Thymus (tissue), 11 donors: ENCODE data around the gene DGAT2. TPM values are rescaled to one million over a fixed set of nuclear protein-coding genes. Genes with fewer than 3 reads are reported as not detected.

Experiments
- DNase-seq, 9 donors: peaks; one replicate each; pipeline ENCODE4 v3.0.0-alpha.2; 2013; ENCODE audit warnings: low spot score in 9 of 9, low read depth in 6 of 9, missing footprints in 1 of 9
- H3K27ac ChIP-seq, 2 donors: one replicate each; pipeline ENCODE4 v1.5.1; 2013; ENCODE audit warnings: control low read depth in 1 of 2, low read depth in 1 of 2, low read length in 1 of 2, mild to moderate bottlenecking in 1 of 2, moderate library complexity in 1 of 2
- H3K27me3 ChIP-seq, 2 donors: one replicate each; pipeline ENCODE4 v1.5.1; 2013; ENCODE audit warnings: low read length in 1 of 2; ENCODE audit not compliant: control insufficient read depth in 2 of 2, insufficient read depth in 1 of 2
- H3K36me3 ChIP-seq, 2 donors: one replicate each; pipeline ENCODE4 v1.5.1; 2013; ENCODE audit warnings: low read length in 1 of 2, mild to moderate bottlenecking in 1 of 2, moderate library complexity in 1 of 2; ENCODE audit not compliant: control insufficient read depth in 2 of 2, insufficient read depth in 2 of 2
- H3K4me1 ChIP-seq, 2 donors: one replicate each; pipeline ENCODE4 v1.5.1; 2013; ENCODE audit warnings: low read length in 2 of 2; ENCODE audit not compliant: control insufficient read depth in 2 of 2, insufficient read depth in 2 of 2
- H3K4me3 ChIP-seq, 2 donors: one replicate each; pipeline ENCODE4 v1.5.1; 2013; ENCODE audit warnings: low read length in 2 of 2, control low read depth in 1 of 2, mild to moderate bottlenecking in 1 of 2
- H3K9me3 ChIP-seq, 2 donors: one replicate each; pipeline ENCODE4 v1.5.1; 2013; ENCODE audit warnings: low read length in 1 of 2, mild to moderate bottlenecking in 1 of 2; ENCODE audit not compliant: control insufficient read depth in 2 of 2, insufficient read depth in 1 of 2
- WGBS: extraction: QIAGEN DNeasy Blood & Tissue Kit; methylation state at CpG from one replicate; pipeline ENCODE4 v1.1.7; 2013; 5-methylcytosine and 5-hydroxymethylcytosine counted together
- polyA plus RNA-seq: library from polyadenylated mRNA; stranded (reverse); fragments of 200-250 nt; gene quantifications from one replicate; pipeline ENCODE4 v1.2.3, GENCODE V29; 2013
- total RNA-seq: library from RNA; stranded (reverse); fragments of 120-200 nt; gene quantifications from one replicate; pipeline ENCODE4 v1.2.4, GENCODE V29; 2013
- donor health status: healthy.

DGAT2 gene
- total and polyA plus RNA-seq, 2 donors, result 5.3 to 8.5 TPM

GRCh38 chr11:75771646-75772410 lies 3.2 kb downstream of the DGAT2 start:
- 94% methylated on average over 6 of the region's 6 CpGs for WGBS
- Histone ChIP-seq H3K9me3 (no peaks in the 10 kb centered on the region), H3K27me3 (peaks cover 31 to 41% of the 10 kb centered on the region in 2 donors), H3K4me3 (no peak overlapping the region), H3K27ac (no peak overlapping the region), H3K4me1 (peaks cover 8 to 17% of the 10 kb centered on the region in 2 donors), H3K36me3 (no peaks in the 10 kb centered on the region)
- DNase-seq, result no peak

DNA sequence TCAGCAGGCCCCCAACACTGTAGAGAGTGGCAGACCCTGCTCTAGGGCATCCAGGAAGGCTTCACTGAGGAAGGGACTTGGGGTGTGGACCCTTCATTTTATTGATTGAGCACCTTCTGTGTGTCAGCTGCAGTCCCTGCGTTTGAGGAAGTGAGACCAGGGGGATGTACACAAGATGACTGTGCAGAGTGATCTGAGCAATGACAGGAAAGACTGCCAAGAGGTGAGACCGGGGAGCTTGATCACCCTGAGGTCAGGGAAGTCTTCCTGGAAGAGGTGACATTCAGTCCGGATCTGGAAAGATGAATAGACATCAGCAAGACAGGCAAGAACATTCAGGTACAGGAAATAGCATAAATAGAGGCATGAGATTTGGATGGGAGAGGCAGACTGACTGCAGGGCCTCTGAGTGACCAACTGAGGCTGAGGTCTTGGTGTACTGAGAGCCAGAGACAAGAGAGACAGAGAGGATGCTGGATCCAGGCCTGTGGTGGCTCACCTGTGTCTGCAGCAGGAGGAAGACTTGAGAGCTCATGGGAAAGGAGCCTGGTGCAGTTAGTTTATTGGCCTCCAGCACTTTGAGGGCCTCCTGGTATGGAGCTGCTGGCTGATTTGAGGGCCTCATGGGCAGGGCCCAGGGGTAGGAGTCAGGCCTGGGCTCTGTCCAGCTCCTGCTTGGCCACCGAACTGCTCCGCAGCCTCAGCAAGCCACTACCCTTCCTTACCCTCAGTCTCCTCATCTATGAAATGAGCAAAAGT lies 5.2 kb downstream of the DGAT2 start:
- peak in 1 of 9 donors; percentile 24 for DNase-seq
- H3K27ac ChIP-seq, result no peak overlapping the region
- no peaks in the 10 kb centered on the region for H3K36me3 ChIP-seq
- 47% methylated on average over 5 of the region's 5 CpGs for WGBS
- H3K4me3 ChIP-seq, result no peak overlapping the region
- H3K4me1 ChIP-seq, result peaks cover 3 to 6% of the 10 kb centered on the region in 2 donors
- H3K27me3 ChIP-seq, result peaks cover 21 to 26% of the 10 kb centered on the region in 2 donors
- H3K9me3 ChIP-seq, result no peaks in the 10 kb centered on the region

DNA sequence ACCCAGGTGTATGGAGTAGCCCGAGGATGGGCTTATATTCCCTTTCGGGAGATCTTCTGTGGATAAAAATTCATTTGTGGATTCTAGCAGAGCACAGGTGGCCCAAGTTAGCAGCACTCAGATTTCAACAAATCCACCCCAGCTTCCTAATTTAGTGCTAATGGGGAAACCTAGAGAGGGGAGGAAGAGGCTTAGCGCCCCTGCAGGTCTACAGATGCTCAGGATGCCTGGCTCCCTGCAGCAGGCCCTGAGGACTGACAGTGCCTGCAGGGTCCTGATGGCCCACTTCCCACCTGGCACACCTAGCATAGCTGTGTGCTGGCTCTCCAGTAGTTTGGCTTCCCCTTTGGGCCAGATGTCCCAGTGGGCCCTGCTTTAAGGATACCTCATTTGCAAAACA lies 6.5 kb downstream of the DGAT2 start:
- Histone ChIP-seq H3K27me3 (peaks cover 11 to 13% of the 10 kb centered on the region in 2 donors), H3K27ac (no peak overlapping the region), H3K4me3 (no peak overlapping the region), H3K9me3 (no peaks in the 10 kb centered on the region), H3K36me3 (no peaks in the 10 kb centered on the region), H3K4me1 (no peaks in the 10 kb centered on the region)
- no peak for DNase-seq
- 97% methylated on average over 3 of the region's 3 CpGs for WGBS

DNA sequence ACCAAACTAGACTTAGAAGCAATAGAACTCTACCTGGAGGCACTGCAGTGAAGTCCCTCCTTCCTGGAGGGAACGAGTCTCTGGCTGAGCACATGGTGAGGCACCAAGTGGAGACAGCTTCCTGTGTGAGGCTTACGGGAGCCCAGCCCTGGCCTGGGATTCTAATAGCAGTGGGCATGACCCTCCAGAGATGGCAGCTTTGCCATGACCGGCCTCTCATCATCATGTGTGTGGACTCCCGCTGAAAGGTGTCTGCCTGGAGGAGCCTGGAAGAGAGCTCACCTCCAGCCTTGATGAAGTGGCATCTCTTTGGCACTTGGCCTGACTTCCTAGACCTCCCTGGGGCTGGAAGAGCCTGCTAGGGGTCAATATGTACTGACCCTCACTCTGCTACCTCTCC lies 8.0 kb downstream of the DGAT2 start:
- Histone ChIP-seq H3K4me1 (no peaks in the 10 kb centered on the region), H3K27ac (no peak overlapping the region), H3K9me3 (no peaks in the 10 kb centered on the region), H3K36me3 (no peaks in the 10 kb centered on the region), H3K4me3 (no peak overlapping the region), H3K27me3 (no peaks in the 10 kb centered on the region)
- DNase-seq, result no peak
- 98% methylated on average over 4 of the region's 4 CpGs for WGBS

DNA sequence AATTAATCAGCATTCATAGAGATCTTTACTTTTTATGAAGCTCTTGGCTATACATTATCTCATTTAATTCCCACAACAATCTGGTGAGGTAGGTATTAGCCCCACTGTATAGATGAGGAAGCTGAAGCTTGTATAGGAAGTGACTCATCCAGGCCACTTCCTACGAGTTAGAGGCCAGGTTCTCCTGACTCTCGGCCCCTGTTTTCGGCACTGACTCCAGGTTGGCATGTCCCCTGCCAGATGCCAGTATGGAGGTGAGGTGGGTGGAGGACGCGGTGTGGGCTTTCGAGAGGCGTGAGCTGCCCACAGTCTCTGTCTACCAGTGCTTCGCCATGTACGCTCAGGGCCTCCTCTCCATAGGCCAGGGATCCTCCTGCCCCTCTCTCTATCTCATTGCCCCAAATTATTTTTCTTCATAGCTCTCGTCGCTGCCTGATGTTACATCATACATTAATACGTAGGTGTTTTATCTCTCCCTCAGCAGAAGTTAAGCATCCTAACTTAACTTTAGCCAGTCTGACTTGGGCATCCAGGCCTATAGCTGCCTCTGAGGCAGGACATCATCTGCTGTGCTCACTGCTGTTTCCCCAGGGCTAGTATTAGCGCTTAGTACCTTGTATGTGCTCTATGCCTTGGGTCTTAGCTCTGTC lies 9.0 kb downstream of the DGAT2 start:
- Histone ChIP-seq H3K4me3 (no peak overlapping the region), H3K4me1 (no peaks in the 10 kb centered on the region), H3K27ac (no peak overlapping the region), H3K9me3 (no peaks in the 10 kb centered on the region), H3K36me3 (no peaks in the 10 kb centered on the region), H3K27me3 (no peaks in the 10 kb centered on the region)
- 88% methylated on average over 13 of the region's 13 CpGs for WGBS
- no peak for DNase-seq

GRCh38 chr11:75778962-75779361 lies 10.4 kb downstream of the DGAT2 start:
- H3K27me3 ChIP-seq, result no peaks in the 10 kb centered on the region
- no peaks in the 10 kb centered on the region for H3K36me3 ChIP-seq
- H3K27ac ChIP-seq, result no peak overlapping the region
- no peak for DNase-seq
- H3K9me3 ChIP-seq, result no peaks in the 10 kb centered on the region
- no peak overlapping the region for H3K4me3 ChIP-seq
- peaks cover 0 to 5% of the 10 kb centered on the region in 2 donors for H3K4me1 ChIP-seq
- WGBS, result 93% methylated on average over 5 of the region's 5 CpGs

GRCh38 chr11:75779960-75780359 lies 11.4 kb downstream of the DGAT2 start:
- H3K9me3 ChIP-seq, result no peaks in the 10 kb centered on the region
- H3K36me3 ChIP-seq, result no peaks in the 10 kb centered on the region
- no peak for DNase-seq
- no peaks in the 10 kb centered on the region for H3K27me3 ChIP-seq
- WGBS, result 52% methylated on average over 2 of the region's 2 CpGs
- peaks cover 0 to 5% of the 10 kb centered on the region in 2 donors for H3K4me1 ChIP-seq
- no peak overlapping the region for H3K27ac ChIP-seq
- H3K4me3 ChIP-seq, result no peak overlapping the region

DNA sequence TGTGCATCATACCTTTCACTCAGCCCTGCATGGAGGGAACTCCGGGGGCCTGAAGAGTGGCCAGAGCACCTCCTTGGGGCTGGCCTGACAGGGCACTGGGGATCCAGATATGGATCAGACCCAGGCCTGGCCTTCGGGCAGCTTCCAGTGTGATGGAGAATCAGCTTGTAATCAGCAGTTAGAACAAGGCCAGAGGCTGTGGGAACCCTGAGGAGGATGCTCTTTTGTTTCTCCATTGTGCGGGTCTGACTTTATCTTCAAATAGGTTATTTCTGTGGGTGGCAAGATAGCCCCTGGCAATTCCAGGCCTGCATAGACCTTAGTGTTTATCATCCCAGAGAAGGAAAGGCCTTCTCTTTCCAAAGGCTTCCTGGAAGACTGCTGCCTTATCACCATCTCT lies 12.3 kb downstream of the DGAT2 start:
- no peaks in the 10 kb centered on the region for H3K27me3 ChIP-seq
- peaks cover 0 to 5% of the 10 kb centered on the region in 2 donors for H3K4me1 ChIP-seq
- H3K4me3 ChIP-seq, result no peak overlapping the region
- H3K36me3 ChIP-seq, result no peaks in the 10 kb centered on the region
- DNase-seq, result no peak
- H3K9me3 ChIP-seq, result no peaks in the 10 kb centered on the region
- 98% methylated on average over 3 of the region's 3 CpGs for WGBS
- no peak overlapping the region for H3K27ac ChIP-seq

DNA sequence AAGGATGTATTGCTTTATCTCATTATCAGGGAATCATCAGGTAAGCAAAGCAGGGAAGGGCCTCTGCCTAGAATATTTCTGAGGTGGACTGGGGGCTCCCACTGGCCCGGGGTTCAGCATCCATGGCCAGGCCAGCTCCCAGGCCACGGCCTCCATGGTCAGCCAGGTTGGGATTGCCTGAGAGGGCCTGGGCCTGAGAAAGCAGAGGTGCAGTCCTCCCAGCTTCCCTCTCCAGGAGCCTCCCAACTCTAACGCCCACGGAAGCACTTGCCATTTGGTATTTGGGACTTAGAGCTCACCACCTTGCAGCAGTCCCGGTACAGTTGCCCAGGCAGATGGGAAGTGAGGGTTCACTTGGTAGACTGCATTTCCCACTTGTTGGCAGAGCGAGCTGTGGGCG lies 12.7 kb downstream of the DGAT2 start:
- DNase-seq, result no peak
- H3K27me3 ChIP-seq, result no peaks in the 10 kb centered on the region
- 99% methylated on average over 7 of the region's 7 CpGs for WGBS
- no peak overlapping the region for H3K27ac ChIP-seq
- H3K9me3 ChIP-seq, result no peaks in the 10 kb centered on the region
- H3K4me3 ChIP-seq, result no peak overlapping the region
- peaks cover 0 to 5% of the 10 kb centered on the region in 2 donors for H3K4me1 ChIP-seq
- H3K36me3 ChIP-seq, result no peaks in the 10 kb centered on the region
